Measurements from ENCODE around the gene FAM135A. TPM values are rescaled to one million over a fixed set of nuclear protein-coding genes. Genes with fewer than 3 reads are reported as not detected.
A peak's percentile ranks its signal among the peaks of the same experiment; 100 is the strongest.

Gene FAM135A
- total and polyA plus RNA-seq, 2 experiments from 2014 or later = 11.5 to 27.1 TPM

GRCh38 chr6:70396796-70397729, 16.2 kb upstream of the FAM135A start:
- peak; percentile 5 to 27 for DNase-seq (ENCODE audit: low read depth in 1 of 2, low spot score in 1 of 2)
- no peaks in the 10 kb centered on the region for H3K9me3 ChIP-seq (ENCODE audit: low read depth)
- H3K4me3 ChIP-seq = no peak overlapping the region
- H3K27ac ChIP-seq = no peak overlapping the region
- TF ChIP-seq, protein P1, sequence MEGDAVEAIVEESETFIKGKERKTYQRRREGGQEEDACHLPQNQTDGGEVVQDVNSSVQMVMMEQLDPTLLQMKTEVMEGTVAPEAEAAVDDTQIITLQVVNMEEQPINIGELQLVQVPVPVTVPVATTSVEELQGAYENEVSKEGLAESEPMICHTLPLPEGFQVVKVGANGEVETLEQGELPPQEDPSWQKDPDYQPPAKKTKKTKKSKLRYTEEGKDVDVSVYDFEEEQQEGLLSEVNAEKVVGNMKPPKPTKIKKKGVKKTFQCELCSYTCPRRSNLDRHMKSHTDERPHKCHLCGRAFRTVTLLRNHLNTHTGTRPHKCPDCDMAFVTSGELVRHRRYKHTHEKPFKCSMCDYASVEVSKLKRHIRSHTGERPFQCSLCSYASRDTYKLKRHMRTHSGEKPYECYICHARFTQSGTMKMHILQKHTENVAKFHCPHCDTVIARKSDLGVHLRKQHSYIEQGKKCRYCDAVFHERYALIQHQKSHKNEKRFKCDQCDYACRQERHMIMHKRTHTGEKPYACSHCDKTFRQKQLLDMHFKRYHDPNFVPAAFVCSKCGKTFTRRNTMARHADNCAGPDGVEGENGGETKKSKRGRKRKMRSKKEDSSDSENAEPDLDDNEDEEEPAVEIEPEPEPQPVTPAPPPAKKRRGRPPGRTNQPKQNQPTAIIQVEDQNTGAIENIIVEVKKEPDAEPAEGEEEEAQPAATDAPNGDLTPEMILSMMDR (IDR thresholded peaks at IDR 0.05; ENCODE audit: low read depth, low read length) = no peak
- H3K36me3 ChIP-seq = no peaks in the 10 kb centered on the region
- no peaks in the 10 kb centered on the region for H3K4me1 ChIP-seq (ENCODE audit: low read depth)
- H3K27me3 ChIP-seq = no peaks in the 10 kb centered on the region

- peak in 1 of 2 donors; percentile 26 for DNase-seq (ENCODE audit: low read depth in 1 of 2, low spot score in 1 of 2)
- Histone ChIP-seq H3K36me3 (no peaks in the 10 kb centered on the region), H3K27me3 (no peaks in the 10 kb centered on the region), H3K4me3 (no peak overlapping the region), H3K9me3 (ENCODE audit: low read depth) (no peaks in the 10 kb centered on the region), H3K4me1 (ENCODE audit: low read depth) (no peaks in the 10 kb centered on the region), H3K27ac (no peak overlapping the region)
- TF ChIP-seq, protein P1 (IDR thresholded peaks at IDR 0.05; ENCODE audit: low read depth, low read length) = no peak
These were observed 14.3 kb upstream of the FAM135A start for GRCh38 chr6:70398783-70399728.

GRCh38 chr6:70404658-70405057, 8.7 kb upstream of the FAM135A start:
- Histone ChIP-seq H3K27me3 (no peaks in the 10 kb centered on the region), H3K27ac (no peak overlapping the region), H3K36me3 (no peaks in the 10 kb centered on the region), H3K9me3 (ENCODE audit: low read depth) (no peaks in the 10 kb centered on the region), H3K4me1 (ENCODE audit: low read depth) (no peaks in the 10 kb centered on the region), H3K4me3 (no peak overlapping the region)
- no peak for DNase-seq (ENCODE audit: low read depth in 1 of 2, low spot score in 1 of 2)
- TF ChIP-seq, protein P1 (IDR thresholded peaks at IDR 0.05; ENCODE audit: low read depth, low read length) = no peak

- no peak for DNase-seq (ENCODE audit: low read depth in 1 of 2, low spot score in 1 of 2)
- no peak overlapping the region for H3K4me3 ChIP-seq
- no peaks in the 10 kb centered on the region for H3K27me3 ChIP-seq
- no peak overlapping the region for H3K27ac ChIP-seq
- TF ChIP-seq, protein P1 (IDR thresholded peaks at IDR 0.05; ENCODE audit: low read depth, low read length) = no peak
- H3K4me1 ChIP-seq (ENCODE audit: low read depth) = no peaks in the 10 kb centered on the region
- H3K9me3 ChIP-seq (ENCODE audit: low read depth) = no peaks in the 10 kb centered on the region
- no peaks in the 10 kb centered on the region for H3K36me3 ChIP-seq
These were observed 4.1 kb upstream of the FAM135A start for GRCh38 chr6:70409216-70409615.

- no peaks in the 10 kb centered on the region for H3K36me3 ChIP-seq
- H3K27me3 ChIP-seq = no peaks in the 10 kb centered on the region
- no peak overlapping the region for H3K4me3 ChIP-seq
- TF ChIP-seq, protein P1 (IDR thresholded peaks at IDR 0.05; ENCODE audit: low read depth, low read length) = no peak
- H3K9me3 ChIP-seq (ENCODE audit: low read depth) = no peaks in the 10 kb centered on the region
- H3K27ac ChIP-seq = no peak overlapping the region
- DNase-seq (ENCODE audit: low read depth in 1 of 2, low spot score in 1 of 2) = no peak
- peaks cover 5% of the 10 kb centered on the region for H3K4me1 ChIP-seq (ENCODE audit: low read depth)
These were observed 1.6 kb upstream of the FAM135A start for GRCh38 chr6:70411542-70412251.
